Stimulated activated CD4-positive, alpha-beta T cell treated with anti-CD3 and anti-CD28 coated beads, TNF-alpha, amount 100 ng/mL, for 48 hours (primary cell): ENCODE data around the gene GABRR3.
"Not testable (repeated sequence)": the region's sequence is repeated elsewhere in the genome, so short reads cannot be mapped to it uniquely, and the experiment has no call there.

ENCODE experiments used
- DNase-seq, 3 donors: peaks; one replicate each; pipeline ENCODE4 v3.0.0-alpha.2; 2020; ENCODE audit warnings: low read depth in 3 of 3

The GABRR3 gene

GRCh38 chr3:98021830-98022560, 13.1 kb downstream of the GABRR3 start:
- DNase-seq = no peak

- no peak for DNase-seq
Observed at GRCh38 chr3:98020412-98020811, 14.7 kb downstream of the GABRR3 start.

GRCh38 chr3:98018301-98018700, 16.8 kb downstream of the GABRR3 start:
- no peak for DNase-seq

- DNase-seq = no peak
Observed at GRCh38 chr3:98014268-98014585, 20.9 kb downstream of the GABRR3 start.

GRCh38 chr3:98013411-98014267, 21.5 kb downstream of the GABRR3 start:
- no peak for DNase-seq

GRCh38 chr3:98012979-98013378, 22.1 kb downstream of the GABRR3 start:
- no peak for DNase-seq

- not testable (repeated sequence) for DNase-seq
Observed at GRCh38 chr3:98010883-98011449, 24.1 kb downstream of the GABRR3 start.

- DNase-seq = no peak
Observed at GRCh38 chr3:98010194-98010882, 24.8 kb downstream of the GABRR3 start.

- DNase-seq = no peak
Observed at GRCh38 chr3:98008855-98009254, 26.3 kb downstream of the GABRR3 start.

GRCh38 chr3:98005438-98005837, 29.7 kb downstream of the GABRR3 start:
- no peak for DNase-seq

- DNase-seq = no peak
Observed at GRCh38 chr3:98004721-98005120, 30.4 kb downstream of the GABRR3 start.

GRCh38 chr3:98003306-98003969, 31.7 kb downstream of the GABRR3 start:
- no peak for DNase-seq

GRCh38 chr3:98002717-98003116, 32.4 kb downstream of the GABRR3 start:
- DNase-seq = no peak

GRCh38 chr3:97999994-98000393, 35.1 kb downstream of the GABRR3 start:
- DNase-seq = no peak

- DNase-seq = no peak
Observed at GRCh38 chr3:97999103-97999502, 36.0 kb downstream of the GABRR3 start.

- no peak for DNase-seq
Observed at GRCh38 chr3:97996988-97997387, 38.1 kb downstream of the GABRR3 start.

GRCh38 chr3:97994328-97994945, 40.7 kb downstream of the GABRR3 start:
- no peak for DNase-seq

- no peak for DNase-seq
Observed at GRCh38 chr3:97993526-97993925, 41.6 kb downstream of the GABRR3 start.

GRCh38 chr3:97992547-97993173, 42.5 kb downstream of the GABRR3 start:
- DNase-seq = no peak

GRCh38 chr3:97991293-97991682, 43.8 kb downstream of the GABRR3 start:
- no peak for DNase-seq
